H1 (cell line): ENCODE results near the gene PET100. TPM values are rescaled to one million over a fixed set of nuclear protein-coding genes. Genes with fewer than 3 reads are reported as not detected.

ENCODE experiments used
- EZH2 ChIP-seq: fragments of 200-600 bp; sonication (generic); IDR thresholded peaks from 2 replicates; pipeline ENCODE4 v1.7.1; 2012; ENCODE audit warnings: low read depth, mild to moderate bottlenecking, moderate library complexity, low read length, inconsistent platforms; ENCODE audit not compliant: severe bottlenecking
- HDAC2 ChIP-seq, 2 experiments: fragments of 300-600 bp in 1 of 2; sonication (generic) in 1 of 2; IDR thresholded peaks; 2 replicates each; pipeline ENCODE4 v1.6.1; 2011 to 2012; ENCODE audit warnings: low read depth in 2 of 2, low read length in 2 of 2, mild to moderate bottlenecking in 2 of 2, moderate library complexity in 2 of 2, borderline replicate concordance in 1 of 2, inconsistent platforms in 1 of 2
- KDM4A ChIP-seq: IDR thresholded peaks from one replicate; pipeline ENCODE4 v1.7.1; 2012; ENCODE audit warnings: low read depth, mild to moderate bottlenecking, moderate library complexity, low read length, inconsistent platforms; ENCODE audit not compliant: severe bottlenecking
- POLR2AphosphoS5 ChIP-seq: IDR thresholded peaks from 2 replicates; pipeline ENCODE4 v1.6.1; 2011; ENCODE audit warnings: low read depth, low read length
- polyA plus RNA-seq, 7 experiments: library from polyadenylated mRNA; depleted of rRNA in 3 of 7; stranded (reverse) in 5 of 7; unstranded in 2 of 7; fragments of >200 nt in 5 of 7; fragments of 200-250 nt in 2 of 7; gene quantifications; 1 replicate in 5 of 7; 2 replicates in 1 of 7; 4 replicates in 1 of 7; pipeline versions ENCODE4 v1.2.1 to v1.2.3, GENCODE V29; 2011 to 2013; ENCODE audit warnings: missing spikeins in 2 of 7, mixed read lengths in 2 of 7
- total RNA-seq: library from RNA; stranded (reverse); fragmentation: NEBNext Ultra II Directional; extraction: Animal tissue kit (Norgen Biotek cat#: 25700); gene quantifications from 2 replicates; pipeline ENCODE4 v1.2.1, GENCODE V29; 2021
- TF ChIP-seq, protein P1 (sequence below), 3 experiments: IDR thresholded peaks; 1 replicate in 2 of 3; 2 replicates in 1 of 3; pipeline versions ENCODE4 v1.5.1 to v1.6.1; 2011; ENCODE audit warnings: low read length in 3 of 3, mild to moderate bottlenecking in 3 of 3, inconsistent platforms in 2 of 3, low read depth in 1 of 3, moderate library complexity in 1 of 3; ENCODE audit not compliant: insufficient read depth in 1 of 3; ENCODE audit errors: control extremely low read depth in 1 of 3
- TF ChIP-seq, protein P2 (sequence below): IDR thresholded peaks from 2 replicates; pipeline ENCODE4 v1.6.1; 2012; ENCODE audit warnings: inconsistent platforms

PET100 gene
- total and polyA plus RNA-seq, 2 of the 8 experiments (the other 6 are each of a cell fraction or from before 2014, with no cell fraction given) = 80.8 to 105 TPM

DNA sequence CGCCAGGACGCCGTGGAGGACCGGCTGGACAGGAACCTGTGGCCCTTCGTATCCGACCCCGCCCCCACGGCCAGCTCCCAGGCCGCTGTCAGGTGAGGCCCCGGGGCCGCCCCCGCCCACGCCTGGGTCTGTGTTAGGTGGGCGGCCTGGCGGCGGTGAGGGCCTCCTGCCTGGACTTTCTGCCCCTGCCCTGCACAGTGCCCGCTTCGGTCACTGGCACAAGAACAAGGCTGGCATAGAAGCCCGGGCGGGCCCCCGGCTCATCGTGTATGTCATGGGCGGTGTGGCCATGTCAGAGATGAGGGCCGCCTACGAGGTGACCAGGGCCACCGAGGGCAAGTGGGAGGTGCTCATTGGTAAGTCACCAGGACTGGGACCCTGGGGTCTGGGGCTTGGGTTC lies 17.6 kb downstream of the PET100 start (continued):
- TF ChIP-seq, protein P1, sequence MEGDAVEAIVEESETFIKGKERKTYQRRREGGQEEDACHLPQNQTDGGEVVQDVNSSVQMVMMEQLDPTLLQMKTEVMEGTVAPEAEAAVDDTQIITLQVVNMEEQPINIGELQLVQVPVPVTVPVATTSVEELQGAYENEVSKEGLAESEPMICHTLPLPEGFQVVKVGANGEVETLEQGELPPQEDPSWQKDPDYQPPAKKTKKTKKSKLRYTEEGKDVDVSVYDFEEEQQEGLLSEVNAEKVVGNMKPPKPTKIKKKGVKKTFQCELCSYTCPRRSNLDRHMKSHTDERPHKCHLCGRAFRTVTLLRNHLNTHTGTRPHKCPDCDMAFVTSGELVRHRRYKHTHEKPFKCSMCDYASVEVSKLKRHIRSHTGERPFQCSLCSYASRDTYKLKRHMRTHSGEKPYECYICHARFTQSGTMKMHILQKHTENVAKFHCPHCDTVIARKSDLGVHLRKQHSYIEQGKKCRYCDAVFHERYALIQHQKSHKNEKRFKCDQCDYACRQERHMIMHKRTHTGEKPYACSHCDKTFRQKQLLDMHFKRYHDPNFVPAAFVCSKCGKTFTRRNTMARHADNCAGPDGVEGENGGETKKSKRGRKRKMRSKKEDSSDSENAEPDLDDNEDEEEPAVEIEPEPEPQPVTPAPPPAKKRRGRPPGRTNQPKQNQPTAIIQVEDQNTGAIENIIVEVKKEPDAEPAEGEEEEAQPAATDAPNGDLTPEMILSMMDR (IDR thresholded peaks at IDR 0.05; ENCODE audit: control extremely low read depth in 1 of 3, insufficient read depth in 1 of 3, low read depth in 1 of 3, low read length in 3 of 3) = no peak
- no peak for TF ChIP-seq POLR2AphosphoS5
- TF ChIP-seq KDM4A = no peak
- no peak for TF ChIP-seq EZH2
- TF ChIP-seq HDAC2 (IDR thresholded peaks at IDR 0.05; ENCODE audit: borderline replicate concordance in 1 of 2, low read depth in 2 of 2, low read length in 2 of 2) = no peak
- TF ChIP-seq, protein P2, sequence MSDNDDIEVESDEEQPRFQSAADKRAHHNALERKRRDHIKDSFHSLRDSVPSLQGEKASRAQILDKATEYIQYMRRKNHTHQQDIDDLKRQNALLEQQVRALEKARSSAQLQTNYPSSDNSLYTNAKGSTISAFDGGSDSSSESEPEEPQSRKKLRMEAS = no peak
